ENCODE measurements around the gene C11orf71.

C11orf71 gene, protein sequence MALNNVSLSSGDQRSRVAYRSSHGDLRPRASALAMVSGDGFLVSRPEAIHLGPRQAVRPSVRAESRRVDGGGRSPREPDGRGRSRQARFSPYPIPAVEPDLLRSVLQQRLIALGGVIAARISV

GRCh38 chr11:114400216-114400914 is at the start of gene C11orf71, which contains the start of gene RBM7:
C11orf71 (minus strand) TSS chr11:114400511; CDS start chr11:114400331, 180 bp downstream.
RBM7 (plus strand) TSS chr11:114400666; CDS start chr11:114400672, 6 bp downstream.
- DNase-seq: peak; percentile 98 to 99 (median 99)

- no peak for DNase-seq
These were observed 49.5 kb upstream of the C11orf71 start for GRCh38 chr11:114449845-114450244.

DNA sequence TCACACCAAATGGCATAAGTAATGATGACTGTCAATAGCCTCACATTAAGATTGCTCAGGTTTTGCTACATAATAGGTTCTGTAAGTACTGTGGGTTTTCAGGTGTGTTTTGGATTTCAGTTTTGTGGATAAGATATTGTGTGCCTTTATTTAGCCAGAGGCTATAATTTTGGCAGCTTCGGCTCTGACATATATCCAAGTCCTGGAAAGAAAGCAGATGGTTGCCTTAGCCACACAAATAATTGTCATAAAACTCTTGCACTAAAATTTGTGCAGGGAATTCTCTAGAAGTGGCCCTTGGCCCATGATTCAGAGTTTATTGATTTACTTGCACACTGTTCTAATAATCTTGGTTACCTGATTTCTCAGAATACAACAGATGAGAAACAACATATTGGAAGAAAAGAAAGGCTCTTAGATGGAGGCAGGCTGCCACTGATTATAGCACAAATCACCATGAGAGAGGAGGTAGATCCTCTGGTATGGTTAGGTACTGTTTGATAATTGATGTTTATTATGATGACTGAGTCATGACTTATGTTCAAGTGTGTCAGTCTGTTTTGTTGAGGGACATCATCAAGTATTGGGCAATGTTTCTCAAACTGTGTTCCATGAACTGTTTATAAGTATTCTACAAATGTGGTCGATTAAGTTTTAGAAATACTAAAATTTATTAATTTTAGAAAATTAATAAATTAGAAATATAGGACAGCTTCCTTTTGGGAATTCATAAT is 48.6 kb upstream of the C11orf71 start:
- peak in 1 of 3 experiments; percentile 49 for DNase-seq

DNA sequence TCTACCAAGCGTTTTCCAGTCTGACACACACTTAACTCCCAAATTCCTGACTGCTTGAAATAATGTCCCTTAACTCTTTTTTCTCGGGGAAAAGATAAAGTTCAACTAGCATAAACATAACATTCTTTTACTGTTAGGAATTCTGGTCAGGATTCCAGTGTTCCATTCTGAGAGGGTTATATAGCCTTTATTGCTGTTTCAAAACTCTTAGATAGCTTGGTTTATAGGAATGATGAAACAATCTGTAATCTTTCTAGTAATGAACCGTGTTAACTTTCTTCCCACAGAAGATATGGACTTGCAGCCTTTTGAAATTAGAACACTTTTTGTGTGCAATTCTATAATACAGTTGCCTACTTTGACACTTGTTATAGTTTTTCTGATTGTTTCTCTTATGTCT is 47.6 kb upstream of the C11orf71 start:
- no peak for DNase-seq

DNA sequence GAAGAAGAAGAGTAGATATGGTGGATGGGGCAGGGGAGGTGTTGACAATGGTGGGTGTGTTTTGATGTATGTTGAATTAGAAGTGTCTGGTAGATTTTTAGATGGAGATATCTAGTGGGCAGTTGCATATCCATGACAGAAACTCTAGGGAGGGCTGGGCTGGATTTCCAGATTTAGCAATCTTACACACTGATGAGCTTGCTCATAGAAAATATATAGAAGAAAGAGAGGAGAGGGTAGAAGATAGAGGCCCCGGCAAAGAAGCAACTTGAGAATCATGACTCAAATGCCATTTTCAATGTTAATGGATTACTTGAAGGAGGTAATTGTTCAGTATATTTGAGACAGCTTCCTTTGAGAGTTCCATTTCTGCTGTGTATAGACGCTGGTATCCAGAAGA is 47.1 kb upstream of the C11orf71 start:
- no peak for DNase-seq

DNA sequence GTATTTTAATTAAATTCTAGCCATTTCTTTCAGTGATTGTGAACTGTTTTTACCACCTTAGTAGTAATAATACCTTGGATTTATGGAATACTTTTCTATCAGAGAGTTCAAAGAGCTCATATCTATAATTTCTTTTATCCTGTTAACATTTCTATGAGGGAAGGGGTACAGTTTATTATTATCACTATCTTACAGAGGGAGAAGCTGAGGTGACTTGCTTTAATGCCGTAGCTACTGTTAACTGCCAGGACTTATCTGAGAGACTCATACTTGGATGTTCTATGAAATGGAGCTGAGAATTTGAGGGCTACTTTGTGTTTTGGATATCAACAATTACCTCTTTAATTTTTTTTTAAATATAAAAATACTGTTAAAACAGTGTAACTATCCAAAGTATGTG is 42.2 kb upstream of the C11orf71 start:
- DNase-seq: no peak

- DNase-seq: peak in 2 of 3 experiments; percentile 38 to 74
These were observed 41.6 kb upstream of the C11orf71 start for GRCh38 chr11:114441921-114442320.

DNA sequence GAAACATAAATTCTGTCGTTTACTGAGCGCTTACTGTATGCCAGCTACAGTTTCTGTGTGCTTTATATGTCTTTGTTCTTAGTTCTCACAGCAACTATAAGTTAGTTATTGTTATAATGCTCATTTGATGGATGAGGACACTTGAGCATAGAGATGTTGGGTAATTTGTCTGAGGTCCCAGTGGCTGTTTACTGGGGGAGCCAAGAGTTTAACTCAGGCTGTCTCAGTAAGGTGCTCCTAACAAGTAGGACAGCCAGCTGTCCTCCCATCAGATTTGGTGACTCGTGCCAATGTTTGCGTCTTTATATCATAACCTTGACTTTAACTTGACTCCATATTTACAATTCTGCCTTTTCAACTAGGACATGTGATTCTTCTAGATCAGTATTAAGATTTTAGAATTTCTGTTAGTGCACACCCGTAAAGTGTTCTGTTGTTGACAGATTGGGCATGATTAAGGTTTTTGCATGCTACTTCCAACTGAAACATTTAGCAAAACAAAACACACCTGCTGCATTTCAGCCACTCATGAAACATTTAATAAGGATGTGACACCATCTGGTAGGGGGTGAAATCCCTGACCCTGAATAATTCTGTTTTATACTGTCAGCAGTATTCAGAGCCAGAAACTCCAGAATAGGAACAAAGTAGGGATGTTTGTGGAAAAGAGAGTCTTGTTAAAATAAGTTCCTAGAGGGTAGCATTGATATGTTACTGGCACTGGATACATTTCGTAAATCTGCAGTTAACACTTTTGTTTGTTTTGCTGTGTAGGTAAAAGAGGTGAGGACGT is 40.9 kb upstream of the C11orf71 start:
- DNase-seq: peak in 2 of 3 experiments; percentile 59 to 85

DNA sequence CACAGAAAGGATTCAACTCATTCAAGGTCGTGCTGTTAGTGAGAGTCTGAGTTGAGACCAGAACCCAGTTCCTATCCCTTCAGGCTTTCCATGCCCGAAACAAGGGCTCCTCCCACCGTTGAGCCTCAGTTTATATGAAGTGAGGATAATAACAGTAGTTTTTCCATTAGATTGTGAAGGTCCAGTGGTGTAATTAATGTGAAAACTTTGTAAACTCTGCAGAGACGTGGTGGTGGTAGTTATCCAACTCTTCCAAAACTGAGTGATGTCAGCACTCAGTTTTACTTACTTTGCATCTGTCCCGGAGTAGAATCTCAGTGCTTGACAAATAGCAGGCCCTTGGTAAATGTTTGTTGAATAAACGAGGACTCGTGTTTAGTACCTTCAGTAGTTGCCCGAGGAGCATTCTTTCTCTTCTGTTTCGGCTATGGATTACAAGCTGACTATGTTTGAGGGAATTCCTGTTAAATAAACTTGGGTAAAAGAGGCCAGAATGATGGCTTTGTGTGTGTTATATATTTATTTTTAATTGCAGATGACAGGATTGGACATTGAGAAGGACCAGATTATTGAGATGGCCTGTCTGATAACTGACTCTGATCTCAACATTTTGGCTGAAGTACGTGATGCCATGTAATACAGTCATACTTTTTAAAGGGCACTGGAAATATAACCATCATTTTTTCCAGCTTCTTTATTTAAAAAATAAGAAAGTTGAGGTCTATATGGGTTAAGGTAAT is 40.0 kb upstream of the C11orf71 start:
- DNase-seq: peak in 1 of 3 experiments; percentile 58

GRCh38 chr11:114439229-114440120 is 39.2 kb upstream of the C11orf71 start, which contains the start of gene REXO2:
REXO2 (plus strand) TSS chr11:114439467; CDS start chr11:114439529, 62 bp downstream.
- DNase-seq: peak; percentile 96 to 97 (median 96)

DNA sequence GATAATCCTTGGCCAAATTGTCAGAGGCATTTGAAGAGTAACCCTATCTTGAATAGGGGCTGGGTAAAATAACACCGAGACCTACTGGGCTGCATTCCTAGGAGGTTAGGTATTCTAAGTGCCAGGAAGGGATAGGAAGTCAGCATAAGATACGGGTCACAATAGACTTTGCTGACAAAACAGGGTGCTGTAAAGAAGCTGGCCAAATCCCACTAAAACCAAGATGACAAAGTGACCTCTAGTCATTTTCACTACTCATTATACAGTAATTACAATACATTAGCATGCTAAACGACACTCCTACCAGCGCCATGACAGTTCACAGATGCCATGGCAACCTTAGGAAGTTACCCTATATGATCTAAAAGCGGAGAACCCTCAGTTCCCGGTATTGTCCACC is 38.0 kb upstream of the C11orf71 start:
- no peak for DNase-seq

- no peak for DNase-seq
These were observed 33.1 kb upstream of the C11orf71 start for GRCh38 chr11:114433376-114433775.

DNA sequence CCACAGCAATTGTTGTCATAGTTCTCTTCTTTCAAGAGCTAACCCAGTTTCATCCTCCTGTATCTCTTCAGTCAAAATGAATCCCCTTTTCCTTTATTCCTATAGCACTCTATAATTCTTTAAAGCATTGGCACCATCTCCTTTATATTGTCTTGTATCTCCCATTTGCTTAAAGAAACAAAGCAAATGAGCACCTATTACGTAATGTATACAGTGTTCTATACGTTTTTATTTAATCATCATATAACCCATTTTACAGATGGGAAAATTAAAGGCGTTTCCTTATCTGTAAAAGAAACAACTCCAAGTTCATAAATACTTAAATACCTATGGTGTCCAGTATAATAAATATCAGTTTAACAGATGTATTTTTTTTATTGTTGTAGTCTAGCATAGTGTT is 32.6 kb upstream of the C11orf71 start:
- DNase-seq: no peak

DNA sequence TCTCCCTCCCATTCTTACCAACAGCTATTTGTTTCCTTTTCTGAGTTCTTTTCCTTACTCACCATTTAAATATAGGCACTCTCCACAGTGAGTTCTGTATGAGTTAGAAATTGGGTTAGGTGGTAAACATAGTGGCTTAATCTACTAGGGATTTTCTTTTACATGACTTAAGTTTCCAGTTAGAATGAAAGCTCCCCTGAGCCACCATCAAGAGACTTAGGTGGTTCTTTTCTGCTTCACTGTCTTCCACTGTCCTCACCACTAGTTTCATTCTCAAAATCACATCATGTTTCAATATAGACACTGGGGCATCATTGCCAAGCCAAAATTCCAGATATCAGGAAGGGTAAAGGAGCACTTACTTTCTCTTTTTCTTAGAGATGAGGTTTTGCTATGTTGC is 30.0 kb upstream of the C11orf71 start:
- no peak for DNase-seq

- DNase-seq: no peak
These were observed 26.0 kb upstream of the C11orf71 start for GRCh38 chr11:114426280-114426679.

GRCh38 chr11:114416441-114416961 is 16.2 kb upstream of the C11orf71 start:
- DNase-seq: no peak

DNA sequence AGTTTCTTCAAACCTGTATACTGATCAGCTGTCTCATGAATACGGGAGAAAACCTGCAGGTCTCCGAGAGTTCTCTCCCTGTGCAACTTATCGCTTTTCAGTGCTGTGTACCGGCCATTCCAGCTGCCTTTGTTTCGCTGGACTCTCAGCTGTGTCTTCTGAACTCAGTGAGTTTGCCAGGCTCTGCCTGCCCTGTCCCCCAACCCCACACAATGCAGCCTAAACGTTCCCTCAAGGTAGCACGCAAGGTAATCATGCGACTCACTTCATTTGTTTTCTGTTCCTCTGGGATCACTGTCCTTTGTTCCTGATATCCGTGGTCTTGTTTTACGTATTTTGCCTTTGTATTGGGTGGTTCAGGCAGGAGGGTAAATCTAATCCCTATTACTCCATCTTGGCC is 13.6 kb upstream of the C11orf71 start:
- no peak for DNase-seq

DNA sequence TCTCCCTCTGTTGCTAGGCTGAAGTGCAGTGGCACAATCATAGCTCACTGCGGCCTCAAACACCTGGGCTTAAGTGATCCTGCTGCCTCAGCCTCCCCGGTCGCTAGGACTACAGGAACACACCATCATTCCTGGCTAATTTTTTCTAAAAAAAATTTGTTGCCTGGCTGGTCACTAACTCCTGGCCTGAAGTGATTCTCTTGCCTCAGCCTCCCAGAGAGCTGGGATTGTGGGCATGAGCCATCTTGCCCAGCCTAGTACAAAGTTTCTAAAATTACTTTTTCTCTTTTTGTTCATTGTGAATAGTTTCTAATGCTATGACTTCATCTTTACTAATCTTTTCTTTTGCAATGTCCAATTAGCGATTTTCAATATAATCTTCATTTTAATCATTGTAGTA is 12.6 kb upstream of the C11orf71 start:
- DNase-seq: no peak

GRCh38 chr11:114401311-114401710 is 1.0 kb upstream of the C11orf71 start:
- DNase-seq: peak in 1 of 3 experiments; percentile 59

DNA sequence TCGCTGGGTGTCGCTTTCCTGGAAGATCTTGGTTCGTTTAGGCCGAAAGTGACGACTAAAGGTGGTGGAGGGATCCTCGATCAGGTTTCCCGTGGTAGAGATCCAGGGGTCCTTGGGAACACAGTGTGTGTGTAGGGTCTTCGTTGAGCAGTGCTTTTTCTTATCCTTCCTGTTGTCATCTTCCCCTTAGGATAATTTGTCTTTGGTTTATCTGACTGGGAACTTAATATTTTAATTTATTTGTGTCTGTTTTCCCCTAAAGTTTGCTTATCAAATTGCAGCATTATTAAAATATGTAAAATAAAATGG is 558 bp upstream of the C11orf71 start:
- DNase-seq: no peak

All from NCI-H1417 (cell line).